Measurements from ENCODE around the gene SFMBT2.

SFMBT2 gene

GRCh38 chr10:7263616-7264015, 147.2 kb downstream of the SFMBT2 start:
- no peak for DNase-seq (ENCODE audit: low read depth)

GRCh38 chr10:7261351-7261750, 149.5 kb downstream of the SFMBT2 start:
- no peak for DNase-seq (ENCODE audit: low read depth)

GRCh38 chr10:7260912-7261311, 149.9 kb downstream of the SFMBT2 start:
- DNase-seq (ENCODE audit: low read depth), result no peak

GRCh38 chr10:7260412-7260900, 150.4 kb downstream of the SFMBT2 start:
- DNase-seq (ENCODE audit: low read depth), result peak; percentile 54

- DNase-seq (ENCODE audit: low read depth), result no peak
Observed at GRCh38 chr10:7258948-7259523, 151.8 kb downstream of the SFMBT2 start.

- DNase-seq (ENCODE audit: low read depth), result no peak
Observed at GRCh38 chr10:7255517-7255916, 155.3 kb downstream of the SFMBT2 start.

- DNase-seq (ENCODE audit: low read depth), result peak; percentile 34
Observed at GRCh38 chr10:7251696-7252465, 159.0 kb downstream of the SFMBT2 start.

GRCh38 chr10:7250236-7250635, 160.6 kb downstream of the SFMBT2 start:
- no peak for DNase-seq (ENCODE audit: low read depth)

- DNase-seq (ENCODE audit: low read depth), result no peak
Observed at GRCh38 chr10:7248585-7249164, 162.2 kb downstream of the SFMBT2 start.

- no peak for DNase-seq (ENCODE audit: low read depth)
Observed at GRCh38 chr10:7248148-7248547, 162.7 kb downstream of the SFMBT2 start.

- DNase-seq (ENCODE audit: low read depth), result no peak
Observed at GRCh38 chr10:7245505-7245904, 165.3 kb downstream of the SFMBT2 start.

GRCh38 chr10:7243873-7244272, 167.0 kb downstream of the SFMBT2 start:
- no peak for DNase-seq (ENCODE audit: low read depth)

GRCh38 chr10:7243139-7243538, 167.7 kb downstream of the SFMBT2 start:
- no peak for DNase-seq (ENCODE audit: low read depth)

GRCh38 chr10:7239312-7239985, 171.4 kb downstream of the SFMBT2 start:
- DNase-seq (ENCODE audit: low read depth), result no peak

- DNase-seq (ENCODE audit: low read depth), result no peak
Observed at GRCh38 chr10:7235376-7235775, 175.5 kb downstream of the SFMBT2 start.

- DNase-seq (ENCODE audit: low read depth), result no peak
Observed at GRCh38 chr10:7234109-7234508, 176.7 kb downstream of the SFMBT2 start.

GRCh38 chr10:7233259-7233991, 177.4 kb downstream of the SFMBT2 start:
- no peak for DNase-seq (ENCODE audit: low read depth)

GRCh38 chr10:7231509-7232414, 179.1 kb downstream of the SFMBT2 start:
- no peak for DNase-seq (ENCODE audit: low read depth)

GRCh38 chr10:7230951-7231350, 179.9 kb downstream of the SFMBT2 start:
- no peak for DNase-seq (ENCODE audit: low read depth)

GRCh38 chr10:7230036-7230435, 180.8 kb downstream of the SFMBT2 start:
- no peak for DNase-seq (ENCODE audit: low read depth)

GRCh38 chr10:7225133-7225532, 185.7 kb downstream of the SFMBT2 start:
- DNase-seq (ENCODE audit: low read depth), result no peak

Data from CMK (cell line).